ENCODE results near the gene KLHL17.

The KLHL17 gene

GRCh38 chr1:928825-929661 is 31.3 kb upstream of the KLHL17 start:
- DNase-seq (ENCODE audit: insufficient read length, low spot score) (no peak), FAIRE-seq (no peak)
- no peak for TF ChIP-seq POLR2AphosphoS5 (IDR thresholded peaks at IDR 0.05; ENCODE audit: low read depth, low read length)
- TF ChIP-seq POU2F2 (IDR thresholded peaks at IDR 0.05; ENCODE audit: low read depth, low read length), result no peak
- TF ChIP-seq SPI1 (IDR thresholded peaks at IDR 0.05; ENCODE audit: low read depth, low read length), result no peak
- TF ChIP-seq PAX5 (IDR thresholded peaks at IDR 0.05; ENCODE audit: insufficient read depth, low read length, severe bottlenecking), result no peak
- no peak for TF ChIP-seq POLR2A (IDR thresholded peaks at IDR 0.05; ENCODE audit: low read depth, low read length)
- TF ChIP-seq TAF1 (IDR thresholded peaks at IDR 0.05; ENCODE audit: low read depth, low read length), result no peak

GRCh38 chr1:929712-930632 is 30.4 kb upstream of the KLHL17 start:
- DNase-seq (ENCODE audit: insufficient read length, low spot score) (no peak), FAIRE-seq (no peak)
- TF ChIP-seq PAX5 (IDR thresholded peaks at IDR 0.05; ENCODE audit: insufficient read depth, low read length, severe bottlenecking) (no peak), POLR2A (IDR thresholded peaks at IDR 0.05; ENCODE audit: low read depth, low read length) (no peak), SPI1 (IDR thresholded peaks at IDR 0.05; ENCODE audit: low read depth, low read length) (no peak), TAF1 (IDR thresholded peaks at IDR 0.05; ENCODE audit: low read depth, low read length) (no peak), POLR2AphosphoS5 (IDR thresholded peaks at IDR 0.05; ENCODE audit: low read depth, low read length) (no peak), POU2F2 (IDR thresholded peaks at IDR 0.05; ENCODE audit: low read depth, low read length) (no peak)

- FAIRE-seq (no peak), DNase-seq (ENCODE audit: insufficient read length, low spot score) (no peak)
- TF ChIP-seq PAX5 (IDR thresholded peaks at IDR 0.05; ENCODE audit: insufficient read depth, low read length, severe bottlenecking), result no peak
- TF ChIP-seq POU2F2 (IDR thresholded peaks at IDR 0.05; ENCODE audit: low read depth, low read length), result no peak
- no peak for TF ChIP-seq POLR2AphosphoS5 (IDR thresholded peaks at IDR 0.05; ENCODE audit: low read depth, low read length)
- no peak for TF ChIP-seq TAF1 (IDR thresholded peaks at IDR 0.05; ENCODE audit: low read depth, low read length)
- no peak for TF ChIP-seq POLR2A (IDR thresholded peaks at IDR 0.05; ENCODE audit: low read depth, low read length)
- no peak for TF ChIP-seq SPI1 (IDR thresholded peaks at IDR 0.05; ENCODE audit: low read depth, low read length)
Measured at GRCh38 chr1:930633-931138, 29.7 kb upstream of the KLHL17 start.

- TF ChIP-seq SPI1 (IDR thresholded peaks at IDR 0.05; ENCODE audit: low read depth, low read length), result no peak
- no peak for TF ChIP-seq POLR2A (IDR thresholded peaks at IDR 0.05; ENCODE audit: low read depth, low read length)
- TF ChIP-seq POLR2AphosphoS5 (IDR thresholded peaks at IDR 0.05; ENCODE audit: low read depth, low read length), result no peak
- no peak for TF ChIP-seq PAX5 (IDR thresholded peaks at IDR 0.05; ENCODE audit: insufficient read depth, low read length, severe bottlenecking)
- TF ChIP-seq POU2F2 (IDR thresholded peaks at IDR 0.05; ENCODE audit: low read depth, low read length), result no peak
- no peak for TF ChIP-seq TAF1 (IDR thresholded peaks at IDR 0.05; ENCODE audit: low read depth, low read length)
- DNase-seq (ENCODE audit: insufficient read length, low spot score), result no peak
- FAIRE-seq, result no peak
Measured at GRCh38 chr1:931380-932172, 28.8 kb upstream of the KLHL17 start.

- TF ChIP-seq TAF1 (IDR thresholded peaks at IDR 0.05; ENCODE audit: low read depth, low read length) (no peak), PAX5 (IDR thresholded peaks at IDR 0.05; ENCODE audit: insufficient read depth, low read length, severe bottlenecking) (no peak), POLR2AphosphoS5 (IDR thresholded peaks at IDR 0.05; ENCODE audit: low read depth, low read length) (no peak), POU2F2 (IDR thresholded peaks at IDR 0.05; ENCODE audit: low read depth, low read length) (no peak), SPI1 (IDR thresholded peaks at IDR 0.05; ENCODE audit: low read depth, low read length) (no peak), POLR2A (IDR thresholded peaks at IDR 0.05; ENCODE audit: low read depth, low read length) (no peak)
- DNase-seq (ENCODE audit: insufficient read length, low spot score) (no peak), FAIRE-seq (no peak)
Measured at GRCh38 chr1:932173-932510, 28.2 kb upstream of the KLHL17 start.

- FAIRE-seq, result no peak
- no peak for TF ChIP-seq POLR2AphosphoS5 (IDR thresholded peaks at IDR 0.05; ENCODE audit: low read depth, low read length)
- TF ChIP-seq PAX5 (IDR thresholded peaks at IDR 0.05; ENCODE audit: insufficient read depth, low read length, severe bottlenecking), result no peak
- no peak for TF ChIP-seq POLR2A (IDR thresholded peaks at IDR 0.05; ENCODE audit: low read depth, low read length)
- no peak for TF ChIP-seq TAF1 (IDR thresholded peaks at IDR 0.05; ENCODE audit: low read depth, low read length)
- no peak for TF ChIP-seq POU2F2 (IDR thresholded peaks at IDR 0.05; ENCODE audit: low read depth, low read length)
- no peak for TF ChIP-seq SPI1 (IDR thresholded peaks at IDR 0.05; ENCODE audit: low read depth, low read length)
- no peak for DNase-seq (ENCODE audit: insufficient read length, low spot score)
Measured at GRCh38 chr1:932776-933602, 27.4 kb upstream of the KLHL17 start.

- TF ChIP-seq PAX5 (IDR thresholded peaks at IDR 0.05; ENCODE audit: insufficient read depth, low read length, severe bottlenecking) (no peak), POLR2A (IDR thresholded peaks at IDR 0.05; ENCODE audit: low read depth, low read length) (no peak), POU2F2 (IDR thresholded peaks at IDR 0.05; ENCODE audit: low read depth, low read length) (no peak), TAF1 (IDR thresholded peaks at IDR 0.05; ENCODE audit: low read depth, low read length) (no peak), SPI1 (IDR thresholded peaks at IDR 0.05; ENCODE audit: low read depth, low read length) (no peak), POLR2AphosphoS5 (IDR thresholded peaks at IDR 0.05; ENCODE audit: low read depth, low read length) (no peak)
- FAIRE-seq (no peak), DNase-seq (ENCODE audit: insufficient read length, low spot score) (no peak)
Measured at GRCh38 chr1:933603-933940, 26.8 kb upstream of the KLHL17 start.
